Cardiac muscle cell (in vitro differentiated cells and primary cell): ENCODE measurements around the gene OPALIN. TPM values are rescaled to one million over a fixed set of nuclear protein-coding genes. Genes with fewer than 3 reads are reported as not detected.

Source experiments
- DNase-seq, 2 donors: peaks; one replicate each; pipeline versions ENCODE4 v3.0.0 to v3.0.0-alpha.2; 2010 to 2017; ENCODE audit warnings: low read depth in 1 of 2, low spot score in 1 of 2
- H3K27ac ChIP-seq: fragments of 200-600 bp; sonication (generic); 2 replicates; pipeline ENCODE4 v1.5.1; 2016
- H3K27me3 ChIP-seq: fragments of 200-600 bp; sonication (generic); 2 replicates; pipeline ENCODE4 v1.6.0; 2016; ENCODE audit warnings: control low read depth
- H3K36me3 ChIP-seq: fragments of 200-600 bp; sonication (generic); 2 replicates; pipeline ENCODE4 v1.5.1; 2016; ENCODE audit warnings: control low read depth
- H3K4me1 ChIP-seq: fragments of 200-600 bp; sonication (generic); 2 replicates; pipeline ENCODE4 v1.8.1; 2017; ENCODE audit warnings: low read depth, mild to moderate bottlenecking, mixed run types
- H3K4me3 ChIP-seq: fragments of 200-600 bp; sonication (generic); 2 replicates; pipeline ENCODE4 v1.5.1; 2016; ENCODE audit warnings: mild to moderate bottlenecking
- H3K9me3 ChIP-seq: fragments of 200-600 bp; sonication (generic); 2 replicates; pipeline ENCODE4 v1.5.1; 2017; ENCODE audit warnings: low read depth, mild to moderate bottlenecking, control low read depth
- polyA plus RNA-seq: library from polyadenylated mRNA; unstranded; fragments of >200 nt; fragmentation: Nextera tagmentation; extraction: Ambion mirVana; gene quantifications from 2 replicates; pipeline ENCODE4 v1.2.1, GENCODE V29; 2016
- total RNA-seq: library from RNA; depleted of rRNA; stranded (reverse); fragments of >200 nt; gene quantifications from 2 replicates; pipeline ENCODE4 v1.2.3, GENCODE V29; 2016
- TF ChIP-seq, protein P1 (sequence below): IDR thresholded peaks from 2 replicates; pipeline ENCODE4 v1.5.1; 2012; ENCODE audit warnings: low read depth, mild to moderate bottlenecking, low read length

Gene OPALIN
- total and polyA plus RNA-seq, 2 experiments from 2014 or later, result not detected

DNA sequence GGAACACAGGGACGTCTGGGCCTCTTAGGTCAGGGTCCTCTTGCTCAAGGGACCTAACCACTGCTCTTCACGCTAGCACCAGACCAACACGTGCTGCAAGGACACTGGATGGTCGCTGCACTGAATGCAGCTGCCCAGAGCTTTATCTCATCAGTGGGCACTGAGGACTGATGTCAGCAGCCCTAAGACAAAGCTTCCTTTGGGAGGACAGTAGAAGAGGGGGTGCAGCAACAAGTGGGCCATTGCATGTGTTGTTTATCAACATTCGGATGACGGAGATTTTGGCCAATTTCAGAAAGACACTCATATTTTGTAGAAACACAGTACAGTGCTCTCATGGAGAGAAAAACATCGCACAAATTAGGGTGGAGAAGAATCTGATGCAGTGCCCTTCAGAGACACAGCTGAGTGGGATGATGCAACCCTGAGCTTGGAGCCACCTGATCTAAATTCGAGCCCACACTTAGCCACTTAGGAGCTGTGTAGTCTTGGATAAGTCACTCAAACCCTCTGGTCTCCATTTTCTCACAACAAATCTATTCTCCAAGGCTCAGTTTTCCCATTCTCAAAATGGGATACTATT, 1.7 kb downstream of the OPALIN start:
- Histone ChIP-seq H3K4me3 (no peak overlapping the region), H3K4me1 (no peaks in the 10 kb centered on the region), H3K27ac (no peak overlapping the region), H3K9me3 (no peaks in the 10 kb centered on the region), H3K27me3 (no peaks in the 10 kb centered on the region), H3K36me3 (no peaks in the 10 kb centered on the region)
- TF ChIP-seq, protein P1, sequence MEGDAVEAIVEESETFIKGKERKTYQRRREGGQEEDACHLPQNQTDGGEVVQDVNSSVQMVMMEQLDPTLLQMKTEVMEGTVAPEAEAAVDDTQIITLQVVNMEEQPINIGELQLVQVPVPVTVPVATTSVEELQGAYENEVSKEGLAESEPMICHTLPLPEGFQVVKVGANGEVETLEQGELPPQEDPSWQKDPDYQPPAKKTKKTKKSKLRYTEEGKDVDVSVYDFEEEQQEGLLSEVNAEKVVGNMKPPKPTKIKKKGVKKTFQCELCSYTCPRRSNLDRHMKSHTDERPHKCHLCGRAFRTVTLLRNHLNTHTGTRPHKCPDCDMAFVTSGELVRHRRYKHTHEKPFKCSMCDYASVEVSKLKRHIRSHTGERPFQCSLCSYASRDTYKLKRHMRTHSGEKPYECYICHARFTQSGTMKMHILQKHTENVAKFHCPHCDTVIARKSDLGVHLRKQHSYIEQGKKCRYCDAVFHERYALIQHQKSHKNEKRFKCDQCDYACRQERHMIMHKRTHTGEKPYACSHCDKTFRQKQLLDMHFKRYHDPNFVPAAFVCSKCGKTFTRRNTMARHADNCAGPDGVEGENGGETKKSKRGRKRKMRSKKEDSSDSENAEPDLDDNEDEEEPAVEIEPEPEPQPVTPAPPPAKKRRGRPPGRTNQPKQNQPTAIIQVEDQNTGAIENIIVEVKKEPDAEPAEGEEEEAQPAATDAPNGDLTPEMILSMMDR, result no peak
- no peak for DNase-seq

GRCh38 chr10:96352582-96352981, 6.2 kb downstream of the OPALIN start:
- Histone ChIP-seq H3K9me3 (no peaks in the 10 kb centered on the region), H3K4me3 (no peak overlapping the region), H3K4me1 (no peaks in the 10 kb centered on the region), H3K27ac (no peak overlapping the region), H3K36me3 (no peaks in the 10 kb centered on the region), H3K27me3 (no peaks in the 10 kb centered on the region)
- TF ChIP-seq, protein P1, result no peak
- no peak for DNase-seq

DNA sequence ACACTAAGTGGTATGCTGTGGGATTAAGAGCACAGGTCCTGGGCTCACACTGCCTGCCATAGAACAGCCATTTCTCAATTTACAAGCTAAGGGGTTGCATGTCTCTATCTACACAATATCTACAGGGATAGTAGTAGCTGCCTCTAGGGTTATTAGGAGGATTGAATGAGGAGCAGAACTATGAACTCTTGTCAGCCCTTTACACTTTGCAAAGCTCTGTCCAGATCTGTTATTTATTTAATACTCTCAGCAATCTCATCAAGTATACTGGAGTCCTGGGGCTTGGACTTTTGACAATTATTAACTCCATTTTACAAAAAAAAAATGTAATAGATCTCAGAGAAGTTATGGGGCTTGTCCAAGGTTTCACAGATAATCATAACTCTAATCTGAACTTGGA, 6.8 kb downstream of the OPALIN start:
- TF ChIP-seq, protein P1, result no peak
- H3K9me3 ChIP-seq, result no peaks in the 10 kb centered on the region
- H3K27me3 ChIP-seq, result no peaks in the 10 kb centered on the region
- no peak for DNase-seq
- no peak overlapping the region for H3K27ac ChIP-seq
- no peak overlapping the region for H3K4me3 ChIP-seq
- no peaks in the 10 kb centered on the region for H3K36me3 ChIP-seq
- H3K4me1 ChIP-seq, result no peaks in the 10 kb centered on the region

GRCh38 chr10:96346295-96346694, 12.5 kb downstream of the OPALIN start:
- Histone ChIP-seq H3K36me3 (no peaks in the 10 kb centered on the region), H3K9me3 (no peaks in the 10 kb centered on the region), H3K4me1 (no peaks in the 10 kb centered on the region), H3K27ac (no peak overlapping the region), H3K27me3 (no peaks in the 10 kb centered on the region), H3K4me3 (no peak overlapping the region)
- TF ChIP-seq, protein P1, result no peak
- DNase-seq, result no peak

GRCh38 chr10:96345222-96345621, 13.6 kb downstream of the OPALIN start:
- TF ChIP-seq, protein P1, result no peak
- Histone ChIP-seq H3K27ac (no peak overlapping the region), H3K27me3 (no peaks in the 10 kb centered on the region), H3K4me1 (no peaks in the 10 kb centered on the region), H3K4me3 (no peak overlapping the region), H3K9me3 (no peaks in the 10 kb centered on the region), H3K36me3 (no peaks in the 10 kb centered on the region)
- no peak for DNase-seq
